ENCODE data around the gene INPP4A.

Gene INPP4A

DNA sequence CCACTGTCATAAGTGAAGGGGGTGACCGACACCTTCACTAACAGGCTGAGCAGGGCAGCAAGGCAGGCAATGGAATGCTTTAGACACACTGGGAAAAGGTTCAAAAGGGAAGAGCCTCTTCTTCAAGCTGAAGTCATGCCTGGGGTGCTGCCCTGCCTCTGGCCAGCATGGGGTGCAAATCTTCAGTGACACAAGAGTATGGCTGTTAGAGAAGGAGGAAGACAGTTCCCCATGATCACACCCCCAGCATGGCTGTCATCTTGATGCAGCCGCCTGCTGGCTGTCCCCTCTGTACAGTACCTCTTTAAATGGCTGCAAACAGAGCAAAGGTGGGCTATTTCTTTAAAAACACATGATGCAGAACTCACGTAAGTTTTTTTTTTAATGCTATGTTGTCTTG, 71.9 kb downstream of the INPP4A start:
- no peak for DNase-seq (ENCODE audit: low read depth)
- TF ChIP-seq, protein P1, sequence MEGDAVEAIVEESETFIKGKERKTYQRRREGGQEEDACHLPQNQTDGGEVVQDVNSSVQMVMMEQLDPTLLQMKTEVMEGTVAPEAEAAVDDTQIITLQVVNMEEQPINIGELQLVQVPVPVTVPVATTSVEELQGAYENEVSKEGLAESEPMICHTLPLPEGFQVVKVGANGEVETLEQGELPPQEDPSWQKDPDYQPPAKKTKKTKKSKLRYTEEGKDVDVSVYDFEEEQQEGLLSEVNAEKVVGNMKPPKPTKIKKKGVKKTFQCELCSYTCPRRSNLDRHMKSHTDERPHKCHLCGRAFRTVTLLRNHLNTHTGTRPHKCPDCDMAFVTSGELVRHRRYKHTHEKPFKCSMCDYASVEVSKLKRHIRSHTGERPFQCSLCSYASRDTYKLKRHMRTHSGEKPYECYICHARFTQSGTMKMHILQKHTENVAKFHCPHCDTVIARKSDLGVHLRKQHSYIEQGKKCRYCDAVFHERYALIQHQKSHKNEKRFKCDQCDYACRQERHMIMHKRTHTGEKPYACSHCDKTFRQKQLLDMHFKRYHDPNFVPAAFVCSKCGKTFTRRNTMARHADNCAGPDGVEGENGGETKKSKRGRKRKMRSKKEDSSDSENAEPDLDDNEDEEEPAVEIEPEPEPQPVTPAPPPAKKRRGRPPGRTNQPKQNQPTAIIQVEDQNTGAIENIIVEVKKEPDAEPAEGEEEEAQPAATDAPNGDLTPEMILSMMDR (conservative IDR thresholded peaks at IDR 0.05; ENCODE audit: control insufficient read depth, insufficient read depth, low read depth, low read length), result no peak
- no peak overlapping the region for H3K4me3 ChIP-seq (ENCODE audit: control insufficient read depth, low read depth, low read length)

DNA sequence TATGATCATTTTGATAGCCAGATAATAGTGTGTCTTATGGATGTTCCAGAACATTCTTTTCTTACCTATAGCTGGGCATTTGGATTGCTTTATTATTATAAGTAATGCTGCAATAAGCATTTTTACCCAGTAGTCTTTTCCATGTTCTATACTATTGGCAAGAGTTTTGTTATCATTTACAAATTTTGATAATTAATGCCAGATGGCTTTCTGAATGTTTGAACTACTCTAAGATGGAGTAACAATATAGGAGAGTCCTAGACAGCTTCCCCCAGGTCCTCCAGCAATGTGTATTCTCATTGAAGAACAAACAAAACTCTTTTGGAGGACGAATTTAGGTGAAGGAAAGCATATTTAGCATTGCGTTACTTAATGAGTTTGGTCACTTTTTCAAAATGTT, 73.0 kb downstream of the INPP4A start:
- DNase-seq (ENCODE audit: low read depth), result peak; percentile 41
- H3K4me3 ChIP-seq (ENCODE audit: control insufficient read depth, low read depth, low read length), result no peak overlapping the region
- TF ChIP-seq, protein P1 (conservative IDR thresholded peaks at IDR 0.05; ENCODE audit: control insufficient read depth, insufficient read depth, low read depth, low read length), result no peak

DNA sequence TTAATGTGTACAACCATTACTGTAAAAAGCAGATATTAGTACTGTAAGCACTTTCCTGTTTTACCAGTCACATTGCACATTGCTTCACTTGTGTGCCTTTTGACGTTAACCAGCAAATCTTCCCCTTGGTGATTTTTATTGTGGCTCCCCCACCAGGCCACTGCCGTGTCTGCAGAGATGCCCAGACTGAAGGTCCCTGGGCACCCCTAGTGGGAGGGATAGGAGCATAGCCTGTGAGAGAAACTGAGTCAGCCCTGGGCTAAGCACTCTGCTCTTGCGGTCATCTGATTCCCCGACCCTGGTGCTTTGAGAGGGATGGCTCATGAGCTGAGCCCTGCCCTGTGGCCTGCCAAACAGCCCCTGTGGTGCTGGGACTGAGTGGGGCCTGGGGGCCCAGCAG, 73.4 kb downstream of the INPP4A start:
- TF ChIP-seq, protein P1 (conservative IDR thresholded peaks at IDR 0.05; ENCODE audit: control insufficient read depth, insufficient read depth, low read depth, low read length), result peak; percentile 20
- peak; percentile 33 for DNase-seq (ENCODE audit: low read depth)
- no peak overlapping the region for H3K4me3 ChIP-seq (ENCODE audit: control insufficient read depth, low read depth, low read length)

DNA sequence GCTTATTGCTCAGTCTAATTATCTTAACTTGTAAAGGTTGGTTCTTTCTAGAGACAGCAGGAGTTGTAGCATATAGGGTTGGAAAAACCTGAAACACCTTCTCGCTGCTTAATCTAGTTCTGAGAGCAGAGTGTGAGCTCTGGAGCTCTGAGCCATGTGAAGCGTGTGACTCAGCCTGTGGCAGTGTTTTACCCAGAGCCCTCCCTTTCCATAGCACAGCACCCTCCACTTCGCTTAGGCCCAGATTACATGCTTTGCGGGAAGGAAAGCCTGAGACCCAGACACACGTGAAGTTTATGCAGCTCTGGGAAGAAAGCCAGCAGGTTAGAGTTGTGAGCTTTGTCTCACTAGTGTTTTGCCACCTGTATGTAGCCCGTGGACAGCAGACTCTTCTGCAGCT, 74.5 kb downstream of the INPP4A start:
- no peak for DNase-seq (ENCODE audit: low read depth)
- TF ChIP-seq, protein P1 (conservative IDR thresholded peaks at IDR 0.05; ENCODE audit: control insufficient read depth, insufficient read depth, low read depth, low read length), result no peak
- no peak overlapping the region for H3K4me3 ChIP-seq (ENCODE audit: control insufficient read depth, low read depth, low read length)

DNA sequence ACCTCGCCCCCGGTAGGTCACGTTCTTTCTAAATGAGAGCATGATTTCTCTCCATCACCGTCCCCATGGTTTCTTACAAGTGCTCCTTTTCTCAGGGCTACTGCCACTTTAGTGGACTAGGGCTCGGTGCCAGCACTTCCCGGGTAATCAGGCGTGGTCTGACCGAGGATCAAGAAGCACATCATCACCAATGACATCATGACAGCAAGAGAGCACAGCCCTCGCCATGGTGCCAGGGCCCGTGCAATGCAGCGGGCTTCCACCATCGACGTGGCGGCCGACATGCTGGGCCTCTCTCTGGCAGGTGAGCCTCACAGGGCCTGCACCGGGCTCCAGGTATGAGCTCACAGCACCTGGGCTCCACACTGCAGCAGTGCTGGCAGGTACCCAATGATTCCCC, 75.2 kb downstream of the INPP4A start:
- TF ChIP-seq, protein P1 (conservative IDR thresholded peaks at IDR 0.05; ENCODE audit: control insufficient read depth, insufficient read depth, low read depth, low read length), result no peak
- no peak overlapping the region for H3K4me3 ChIP-seq (ENCODE audit: control insufficient read depth, low read depth, low read length)
- DNase-seq (ENCODE audit: low read depth), result no peak

DNA sequence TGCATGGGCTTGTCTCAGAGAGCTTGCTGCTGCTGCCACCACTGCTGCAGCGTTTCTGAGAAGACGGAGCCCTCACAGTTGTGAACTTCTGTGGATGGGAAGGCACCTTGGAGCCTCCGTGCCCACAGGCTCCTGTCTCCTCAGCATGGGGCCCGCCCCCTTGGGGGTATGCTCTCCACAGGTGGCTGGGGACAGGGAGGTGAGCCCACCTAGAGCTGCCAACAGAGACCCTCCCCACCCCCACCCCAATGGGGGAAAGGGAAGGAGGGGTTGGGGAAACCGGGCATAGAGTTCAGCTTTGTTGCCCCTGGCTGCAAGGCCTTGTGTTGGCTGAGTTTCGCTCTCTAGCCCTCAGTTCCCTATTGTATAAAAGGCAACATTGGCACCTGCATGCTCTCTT, 76.1 kb downstream of the INPP4A start:
- no peak for DNase-seq (ENCODE audit: low read depth)
- H3K4me3 ChIP-seq (ENCODE audit: control insufficient read depth, low read depth, low read length), result no peak overlapping the region
- TF ChIP-seq, protein P1 (conservative IDR thresholded peaks at IDR 0.05; ENCODE audit: control insufficient read depth, insufficient read depth, low read depth, low read length), result no peak

DNA sequence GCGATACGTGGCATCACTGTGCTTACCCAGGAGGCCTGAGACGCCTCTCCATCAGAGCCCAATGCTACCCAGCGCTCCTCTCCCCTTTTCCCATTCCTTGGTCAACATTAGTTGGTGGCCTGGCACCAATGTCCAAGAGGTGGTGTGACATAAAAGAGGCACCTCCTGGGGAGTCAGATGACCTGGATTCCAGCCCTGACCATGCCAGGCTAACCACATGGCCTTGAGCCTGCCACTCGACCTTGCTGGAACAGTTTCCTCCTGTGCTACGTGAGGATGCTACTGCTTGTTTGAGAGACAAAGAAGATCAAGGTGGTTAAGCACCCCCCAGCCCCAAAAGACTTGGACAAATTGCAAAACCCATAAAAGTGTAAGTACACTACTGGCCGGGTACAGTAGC, 76.6 kb downstream of the INPP4A start:
- no peak for DNase-seq (ENCODE audit: low read depth)
- TF ChIP-seq, protein P1 (conservative IDR thresholded peaks at IDR 0.05; ENCODE audit: control insufficient read depth, insufficient read depth, low read depth, low read length), result no peak
- no peak overlapping the region for H3K4me3 ChIP-seq (ENCODE audit: control insufficient read depth, low read depth, low read length)

Measured in fibroblast of mammary gland (primary cell).